Measurements from ENCODE around the gene ARHGAP25.
A peak's percentile ranks its signal among the peaks of the same experiment; 100 is the strongest.

The ARHGAP25 gene

DNA sequence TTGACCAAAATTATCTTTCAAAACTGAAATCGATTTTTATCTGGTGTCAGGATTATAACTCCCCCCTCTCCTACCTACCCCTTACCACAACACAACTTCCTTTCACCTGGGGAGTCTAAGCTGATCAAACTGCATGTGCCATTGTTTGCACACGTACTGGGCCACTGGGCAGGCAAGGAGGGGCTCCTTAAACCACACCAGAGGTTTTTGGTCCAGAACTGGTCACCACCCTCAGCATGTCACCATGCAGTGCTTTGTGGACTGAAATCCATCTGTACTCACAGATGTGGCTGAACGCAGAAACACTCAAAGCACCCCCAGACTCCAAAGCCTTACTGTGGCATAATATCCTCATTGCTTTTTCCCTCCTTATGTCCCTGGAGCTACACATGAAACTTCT lies 13.9 kb upstream of the ARHGAP25 start:
- TF ChIP-seq CEBPB (IDR thresholded peaks at IDR 0.05) (no peak), MAX (IDR thresholded peaks at IDR 0.05) (no peak), TAF1 (IDR thresholded peaks at IDR 0.05; ENCODE audit: low read depth) (no peak), ZBTB7A (IDR thresholded peaks at IDR 0.05; ENCODE audit: low read depth) (no peak), CREB1 (IDR thresholded peaks at IDR 0.05; ENCODE audit: low read depth) (no peak), NFIC (IDR thresholded peaks at IDR 0.05) (no peak), RAD21 (IDR thresholded peaks at IDR 0.05; ENCODE audit: low read depth) (no peak), EGR1 (IDR thresholded peaks at IDR 0.05) (no peak), TEAD4 (IDR thresholded peaks at IDR 0.05) (no peak), EP300 (IDR thresholded peaks at IDR 0.05; ENCODE audit: borderline replicate concordance) (no peak), FOXM1 (IDR thresholded peaks at IDR 0.05; ENCODE audit: borderline replicate concordance, low read depth) (no peak), TCF12 (IDR thresholded peaks at IDR 0.05; ENCODE audit: low read depth) (no peak), YY1 (IDR thresholded peaks at IDR 0.05; ENCODE audit: low read depth) (no peak)
- TF ChIP-seq, protein P1, sequence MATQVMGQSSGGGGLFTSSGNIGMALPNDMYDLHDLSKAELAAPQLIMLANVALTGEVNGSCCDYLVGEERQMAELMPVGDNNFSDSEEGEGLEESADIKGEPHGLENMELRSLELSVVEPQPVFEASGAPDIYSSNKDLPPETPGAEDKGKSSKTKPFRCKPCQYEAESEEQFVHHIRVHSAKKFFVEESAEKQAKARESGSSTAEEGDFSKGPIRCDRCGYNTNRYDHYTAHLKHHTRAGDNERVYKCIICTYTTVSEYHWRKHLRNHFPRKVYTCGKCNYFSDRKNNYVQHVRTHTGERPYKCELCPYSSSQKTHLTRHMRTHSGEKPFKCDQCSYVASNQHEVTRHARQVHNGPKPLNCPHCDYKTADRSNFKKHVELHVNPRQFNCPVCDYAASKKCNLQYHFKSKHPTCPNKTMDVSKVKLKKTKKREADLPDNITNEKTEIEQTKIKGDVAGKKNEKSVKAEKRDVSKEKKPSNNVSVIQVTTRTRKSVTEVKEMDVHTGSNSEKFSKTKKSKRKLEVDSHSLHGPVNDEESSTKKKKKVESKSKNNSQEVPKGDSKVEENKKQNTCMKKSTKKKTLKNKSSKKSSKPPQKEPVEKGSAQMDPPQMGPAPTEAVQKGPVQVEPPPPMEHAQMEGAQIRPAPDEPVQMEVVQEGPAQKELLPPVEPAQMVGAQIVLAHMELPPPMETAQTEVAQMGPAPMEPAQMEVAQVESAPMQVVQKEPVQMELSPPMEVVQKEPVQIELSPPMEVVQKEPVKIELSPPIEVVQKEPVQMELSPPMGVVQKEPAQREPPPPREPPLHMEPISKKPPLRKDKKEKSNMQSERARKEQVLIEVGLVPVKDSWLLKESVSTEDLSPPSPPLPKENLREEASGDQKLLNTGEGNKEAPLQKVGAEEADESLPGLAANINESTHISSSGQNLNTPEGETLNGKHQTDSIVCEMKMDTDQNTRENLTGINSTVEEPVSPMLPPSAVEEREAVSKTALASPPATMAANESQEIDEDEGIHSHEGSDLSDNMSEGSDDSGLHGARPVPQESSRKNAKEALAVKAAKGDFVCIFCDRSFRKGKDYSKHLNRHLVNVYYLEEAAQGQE (IDR thresholded peaks at IDR 0.05; ENCODE audit: low read depth) = no peak
- TF ChIP-seq, protein P2, sequence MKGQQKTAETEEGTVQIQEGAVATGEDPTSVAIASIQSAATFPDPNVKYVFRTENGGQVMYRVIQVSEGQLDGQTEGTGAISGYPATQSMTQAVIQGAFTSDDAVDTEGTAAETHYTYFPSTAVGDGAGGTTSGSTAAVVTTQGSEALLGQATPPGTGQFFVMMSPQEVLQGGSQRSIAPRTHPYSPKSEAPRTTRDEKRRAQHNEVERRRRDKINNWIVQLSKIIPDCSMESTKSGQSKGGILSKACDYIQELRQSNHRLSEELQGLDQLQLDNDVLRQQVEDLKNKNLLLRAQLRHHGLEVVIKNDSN (IDR thresholded peaks at IDR 0.05) = no peak

GRCh38 chr2:68721482-68722101 lies 13.0 kb upstream of the ARHGAP25 start:
- no peak for TF ChIP-seq CEBPB (IDR thresholded peaks at IDR 0.05)
- 0 out of 2 replicates have a peak, but pooled peaks have one; percentile 19 for TF ChIP-seq EP300 (IDR thresholded peaks at IDR 0.05; ENCODE audit: borderline replicate concordance)
- TF ChIP-seq CREB1 (IDR thresholded peaks at IDR 0.05; ENCODE audit: low read depth) = no peak
- 0 out of 2 replicates have a peak, but pooled peaks have one; percentile 52 for TF ChIP-seq TCF12 (IDR thresholded peaks at IDR 0.05; ENCODE audit: low read depth)
- TF ChIP-seq MAX (IDR thresholded peaks at IDR 0.05) = no peak
- TF ChIP-seq RAD21 (IDR thresholded peaks at IDR 0.05; ENCODE audit: low read depth) = no peak
- 0 out of 2 replicates have a peak, but pooled peaks have one; percentile 4 for TF ChIP-seq FOXM1 (IDR thresholded peaks at IDR 0.05; ENCODE audit: borderline replicate concordance, low read depth)
- TF ChIP-seq NFIC (IDR thresholded peaks at IDR 0.05) = peak; percentile 20; the same call in 1 of the 2 replicates

DNA sequence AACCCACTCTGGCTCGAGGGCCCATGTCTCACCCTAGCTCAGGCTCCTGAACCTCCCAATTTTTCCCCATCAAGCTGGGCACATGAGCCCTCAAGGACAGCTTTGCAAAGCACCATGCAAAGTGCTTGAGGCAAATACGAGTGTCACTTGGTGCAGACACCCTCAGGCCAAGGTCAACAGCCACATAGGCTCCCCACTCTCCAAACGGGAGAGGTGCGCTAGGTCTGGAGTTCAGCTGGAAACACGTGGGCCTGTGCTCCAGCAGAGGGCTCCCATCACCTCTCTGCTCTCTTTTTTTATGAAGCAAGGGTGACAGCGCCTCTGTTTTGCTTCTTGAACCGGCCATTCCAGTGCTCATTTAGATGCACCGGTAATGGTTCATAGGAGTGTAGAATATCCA lies 11.9 kb upstream of the ARHGAP25 start:
- TF ChIP-seq RAD21 (IDR thresholded peaks at IDR 0.05; ENCODE audit: low read depth) (no peak), MAX (IDR thresholded peaks at IDR 0.05) (no peak), EGR1 (IDR thresholded peaks at IDR 0.05) (no peak), YY1 (IDR thresholded peaks at IDR 0.05; ENCODE audit: low read depth) (no peak), NFIC (IDR thresholded peaks at IDR 0.05) (no peak), EP300 (IDR thresholded peaks at IDR 0.05; ENCODE audit: borderline replicate concordance) (no peak), TEAD4 (IDR thresholded peaks at IDR 0.05) (no peak), ZBTB7A (IDR thresholded peaks at IDR 0.05; ENCODE audit: low read depth) (no peak)

DNA sequence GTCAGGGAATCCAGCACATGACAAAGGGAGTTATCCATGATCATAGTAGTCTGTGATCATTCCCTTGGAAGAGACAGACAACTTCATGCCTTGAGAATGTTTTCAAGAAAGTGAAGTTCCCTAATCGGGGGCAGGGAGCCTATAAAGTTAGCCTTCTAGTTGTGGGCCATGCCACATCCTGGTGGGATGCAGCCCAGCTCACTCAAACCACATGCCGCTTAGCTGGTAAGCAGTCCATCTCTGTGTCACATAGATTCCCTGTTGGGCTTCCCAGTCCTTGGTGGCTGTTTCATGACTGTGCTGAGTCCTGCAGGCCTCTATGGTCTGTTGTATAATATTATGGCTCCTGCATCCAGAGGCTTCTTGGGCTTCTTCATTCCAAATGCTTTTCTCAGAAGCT lies 11.4 kb upstream of the ARHGAP25 start:
- TF ChIP-seq, protein P1 (IDR thresholded peaks at IDR 0.05; ENCODE audit: low read depth) = no peak
- TF ChIP-seq CREB1 (IDR thresholded peaks at IDR 0.05; ENCODE audit: low read depth) = no peak
- TF ChIP-seq EGR1 (IDR thresholded peaks at IDR 0.05) = no peak
- TF ChIP-seq ZBTB7A (IDR thresholded peaks at IDR 0.05; ENCODE audit: low read depth) = no peak
- no peak for TF ChIP-seq TEAD4 (IDR thresholded peaks at IDR 0.05)
- TF ChIP-seq FOXM1 (IDR thresholded peaks at IDR 0.05; ENCODE audit: borderline replicate concordance, low read depth) = no peak
- TF ChIP-seq, protein P2 (IDR thresholded peaks at IDR 0.05) = no peak
- no peak for TF ChIP-seq TAF1 (IDR thresholded peaks at IDR 0.05; ENCODE audit: low read depth)
- TF ChIP-seq NFIC (IDR thresholded peaks at IDR 0.05) = no peak
- TF ChIP-seq YY1 (IDR thresholded peaks at IDR 0.05; ENCODE audit: low read depth) = no peak
- no peak for TF ChIP-seq CEBPB (IDR thresholded peaks at IDR 0.05)
- TF ChIP-seq MAX (IDR thresholded peaks at IDR 0.05) = no peak
- no peak for TF ChIP-seq EP300 (IDR thresholded peaks at IDR 0.05; ENCODE audit: borderline replicate concordance)
- no peak for TF ChIP-seq TCF12 (IDR thresholded peaks at IDR 0.05; ENCODE audit: low read depth)
- no peak for TF ChIP-seq RAD21 (IDR thresholded peaks at IDR 0.05; ENCODE audit: low read depth)

DNA sequence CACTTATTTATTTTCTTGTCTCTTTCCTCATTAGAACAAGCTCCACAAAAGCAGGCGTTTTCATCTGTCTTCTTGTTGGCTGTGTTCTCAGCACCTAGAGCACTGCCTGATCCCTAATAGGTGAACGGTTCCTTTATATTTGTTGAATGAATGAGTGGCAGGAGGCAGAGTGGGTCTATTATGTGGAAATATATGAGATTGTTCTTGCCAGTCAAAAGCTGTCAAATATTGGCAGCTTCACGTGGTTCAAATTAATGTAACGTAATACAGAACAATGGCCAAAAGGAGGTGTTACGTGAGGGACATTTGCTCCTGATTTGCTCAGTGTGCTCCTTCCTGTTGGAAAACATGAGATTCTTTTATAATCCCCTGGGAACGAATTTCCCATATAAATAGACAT lies 8.5 kb upstream of the ARHGAP25 start:
- no peak for TF ChIP-seq RAD21 (IDR thresholded peaks at IDR 0.05; ENCODE audit: low read depth)
- no peak for TF ChIP-seq TEAD4 (IDR thresholded peaks at IDR 0.05)
- TF ChIP-seq CREB1 (IDR thresholded peaks at IDR 0.05; ENCODE audit: low read depth) = no peak
- no peak for TF ChIP-seq TCF12 (IDR thresholded peaks at IDR 0.05; ENCODE audit: low read depth)
- TF ChIP-seq, protein P2 (IDR thresholded peaks at IDR 0.05) = no peak
- TF ChIP-seq, protein P1 (IDR thresholded peaks at IDR 0.05; ENCODE audit: low read depth) = no peak
- TF ChIP-seq TAF1 (IDR thresholded peaks at IDR 0.05; ENCODE audit: low read depth) = no peak
- TF ChIP-seq CEBPB (IDR thresholded peaks at IDR 0.05) = no peak
- no peak for TF ChIP-seq ZBTB7A (IDR thresholded peaks at IDR 0.05; ENCODE audit: low read depth)
- TF ChIP-seq YY1 (IDR thresholded peaks at IDR 0.05; ENCODE audit: low read depth) = no peak
- no peak for TF ChIP-seq FOXM1 (IDR thresholded peaks at IDR 0.05; ENCODE audit: borderline replicate concordance, low read depth)

Measured in Ishikawa (cell line).